ENCODE measurements around the gene PKD1.

The PKD1 gene

DNA sequence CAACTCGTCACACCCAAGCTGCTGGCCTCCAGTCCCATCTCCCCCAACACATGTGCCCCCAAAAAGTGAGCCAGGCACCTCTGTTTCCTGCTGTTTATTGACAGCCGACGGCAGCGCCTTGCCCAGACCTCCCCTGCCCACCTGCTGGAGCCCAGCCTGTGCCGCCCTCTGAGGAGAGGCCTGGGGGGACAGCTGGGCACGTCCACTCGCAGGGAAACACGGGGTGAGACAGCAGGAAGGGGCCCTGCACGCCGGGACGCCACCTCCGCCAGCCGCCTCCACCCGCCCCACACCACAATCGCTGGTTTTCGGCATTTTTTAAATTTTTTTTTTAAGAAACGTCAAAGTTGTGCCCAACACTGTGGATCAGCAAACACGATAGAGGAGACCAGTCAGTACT lies 41.4 kb upstream of the PKD1 start:
- H3K4me3 ChIP-seq (ENCODE audit: low read depth, low read length): no peak overlapping the region
- no peak for TF ChIP-seq POLR2A (IDR thresholded peaks at IDR 0.05; ENCODE audit: extremely low read depth, insufficient read length)
- TF ChIP-seq MYC (IDR thresholded peaks at IDR 0.05; ENCODE audit: low read depth, low read length): no peak
- TF ChIP-seq, protein P1, sequence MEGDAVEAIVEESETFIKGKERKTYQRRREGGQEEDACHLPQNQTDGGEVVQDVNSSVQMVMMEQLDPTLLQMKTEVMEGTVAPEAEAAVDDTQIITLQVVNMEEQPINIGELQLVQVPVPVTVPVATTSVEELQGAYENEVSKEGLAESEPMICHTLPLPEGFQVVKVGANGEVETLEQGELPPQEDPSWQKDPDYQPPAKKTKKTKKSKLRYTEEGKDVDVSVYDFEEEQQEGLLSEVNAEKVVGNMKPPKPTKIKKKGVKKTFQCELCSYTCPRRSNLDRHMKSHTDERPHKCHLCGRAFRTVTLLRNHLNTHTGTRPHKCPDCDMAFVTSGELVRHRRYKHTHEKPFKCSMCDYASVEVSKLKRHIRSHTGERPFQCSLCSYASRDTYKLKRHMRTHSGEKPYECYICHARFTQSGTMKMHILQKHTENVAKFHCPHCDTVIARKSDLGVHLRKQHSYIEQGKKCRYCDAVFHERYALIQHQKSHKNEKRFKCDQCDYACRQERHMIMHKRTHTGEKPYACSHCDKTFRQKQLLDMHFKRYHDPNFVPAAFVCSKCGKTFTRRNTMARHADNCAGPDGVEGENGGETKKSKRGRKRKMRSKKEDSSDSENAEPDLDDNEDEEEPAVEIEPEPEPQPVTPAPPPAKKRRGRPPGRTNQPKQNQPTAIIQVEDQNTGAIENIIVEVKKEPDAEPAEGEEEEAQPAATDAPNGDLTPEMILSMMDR (IDR thresholded peaks at IDR 0.05; ENCODE audit: low read depth, low read length): no peak
- TF ChIP-seq, protein P2, sequence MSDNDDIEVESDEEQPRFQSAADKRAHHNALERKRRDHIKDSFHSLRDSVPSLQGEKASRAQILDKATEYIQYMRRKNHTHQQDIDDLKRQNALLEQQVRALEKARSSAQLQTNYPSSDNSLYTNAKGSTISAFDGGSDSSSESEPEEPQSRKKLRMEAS (IDR thresholded peaks at IDR 0.05; ENCODE audit: low read depth, low read length): no peak
- DNase-seq (ENCODE audit: low read depth): no peak

DNA sequence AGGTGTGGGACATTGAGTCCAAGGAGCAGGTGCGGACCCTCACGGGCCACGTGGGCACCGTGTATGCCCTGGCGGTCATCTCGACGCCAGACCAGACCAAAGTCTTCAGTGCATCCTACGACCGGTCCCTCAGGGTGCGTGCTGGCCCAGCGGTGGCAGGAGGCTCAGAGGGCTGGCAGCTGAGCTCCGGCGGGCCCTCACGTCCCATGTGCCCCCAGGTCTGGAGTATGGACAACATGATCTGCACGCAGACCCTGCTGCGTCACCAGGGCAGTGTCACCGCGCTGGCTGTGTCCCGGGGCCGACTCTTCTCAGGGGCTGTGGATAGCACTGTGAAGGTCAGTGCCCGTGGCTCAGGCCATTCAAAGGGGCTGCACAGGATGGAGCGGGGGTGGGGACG lies 40.3 kb upstream of the PKD1 start:
- H3K4me3 ChIP-seq (ENCODE audit: low read depth, low read length): no peak overlapping the region
- TF ChIP-seq, protein P1 (IDR thresholded peaks at IDR 0.05; ENCODE audit: low read depth, low read length): no peak
- no peak for TF ChIP-seq MYC (IDR thresholded peaks at IDR 0.05; ENCODE audit: low read depth, low read length)
- TF ChIP-seq, protein P2 (IDR thresholded peaks at IDR 0.05; ENCODE audit: low read depth, low read length): no peak
- TF ChIP-seq POLR2A (IDR thresholded peaks at IDR 0.05; ENCODE audit: extremely low read depth, insufficient read length): no peak
- DNase-seq (ENCODE audit: low read depth): no peak

DNA sequence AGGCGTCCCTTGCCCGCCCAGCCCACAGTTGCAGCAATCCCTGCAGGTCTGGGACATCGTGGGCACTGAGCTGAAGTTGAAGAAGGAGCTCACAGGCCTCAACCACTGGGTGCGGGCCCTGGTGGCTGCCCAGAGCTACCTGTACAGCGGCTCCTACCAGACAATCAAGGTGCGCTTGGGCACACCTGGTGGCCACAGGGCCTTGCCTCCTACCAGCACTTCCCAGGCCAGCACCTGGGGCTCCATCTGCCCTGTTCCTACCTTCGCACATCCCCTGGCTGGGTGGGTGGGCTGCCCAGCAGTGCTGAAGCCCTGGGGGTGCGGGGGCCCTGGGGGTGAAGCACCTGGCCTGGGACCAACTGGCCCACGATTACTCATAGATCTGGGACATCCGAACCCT lies 39.8 kb upstream of the PKD1 start:
- no peak for TF ChIP-seq MYC (IDR thresholded peaks at IDR 0.05; ENCODE audit: low read depth, low read length)
- no peak for TF ChIP-seq POLR2A (IDR thresholded peaks at IDR 0.05; ENCODE audit: extremely low read depth, insufficient read length)
- TF ChIP-seq, protein P1 (IDR thresholded peaks at IDR 0.05; ENCODE audit: low read depth, low read length): no peak
- TF ChIP-seq, protein P2 (IDR thresholded peaks at IDR 0.05; ENCODE audit: low read depth, low read length): no peak
- DNase-seq (ENCODE audit: low read depth): no peak
- no peak overlapping the region for H3K4me3 ChIP-seq (ENCODE audit: low read depth, low read length)

DNA sequence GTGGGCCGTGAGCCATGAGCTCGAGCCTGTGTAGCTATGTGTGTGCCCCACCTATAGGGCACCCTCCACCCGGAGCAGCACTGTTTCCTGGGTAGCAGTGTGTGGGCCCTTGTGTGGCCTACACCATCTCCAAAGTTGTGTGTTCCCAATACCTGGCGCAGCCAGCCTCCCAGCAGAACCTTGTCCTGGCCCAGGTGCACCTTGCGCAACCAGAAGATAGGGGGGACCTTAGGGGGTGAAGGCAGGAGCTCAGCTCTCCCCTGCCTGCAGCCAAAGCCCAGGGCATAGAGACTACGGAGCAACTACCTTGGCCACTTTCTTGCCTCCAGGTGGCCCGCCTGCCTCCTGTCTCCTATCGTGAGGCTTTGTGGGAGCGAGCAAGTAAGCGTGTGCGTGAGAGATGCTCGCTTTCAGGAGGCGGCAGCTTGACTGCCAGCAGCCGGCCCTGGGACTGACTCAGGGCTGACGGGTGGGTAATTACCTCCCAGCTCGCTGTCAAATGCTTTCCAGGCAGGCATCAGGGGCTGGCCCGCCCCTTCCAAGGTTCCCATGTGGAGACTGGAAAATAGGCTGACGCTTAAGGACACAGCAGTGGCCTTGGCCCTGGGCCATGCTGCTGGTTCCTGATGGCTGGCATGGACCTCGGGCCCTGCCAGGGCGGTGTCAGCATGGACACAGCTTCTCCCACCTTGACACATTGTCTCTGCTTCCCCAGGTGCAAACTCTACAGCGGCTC lies 38.9 kb upstream of the PKD1 start:
- no peak overlapping the region for H3K4me3 ChIP-seq (ENCODE audit: low read depth, low read length)
- DNase-seq (ENCODE audit: low read depth): no peak
- TF ChIP-seq, protein P1 (IDR thresholded peaks at IDR 0.05; ENCODE audit: low read depth, low read length): no peak
- TF ChIP-seq POLR2A (IDR thresholded peaks at IDR 0.05; ENCODE audit: extremely low read depth, insufficient read length) (no peak), MYC (IDR thresholded peaks at IDR 0.05; ENCODE audit: low read depth, low read length) (no peak)

DNA sequence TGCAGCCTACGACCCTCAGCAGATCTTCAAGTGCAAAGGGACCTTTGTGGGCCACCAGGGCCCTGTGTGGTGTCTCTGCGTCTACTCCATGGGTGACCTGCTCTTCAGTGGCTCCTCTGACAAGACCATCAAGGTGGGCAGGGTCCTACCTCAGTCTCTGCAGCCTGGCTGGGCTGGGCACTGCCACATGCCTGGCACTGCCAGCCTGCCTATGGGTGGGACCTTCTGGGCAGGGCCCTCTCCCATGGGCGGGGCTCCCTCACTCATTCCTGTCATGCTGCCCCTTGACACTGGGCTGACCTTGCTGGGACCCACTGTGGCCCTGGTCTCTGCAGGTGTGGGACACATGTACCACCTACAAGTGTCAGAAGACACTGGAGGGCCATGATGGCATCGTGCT lies 38.2 kb upstream of the PKD1 start:
- DNase-seq (ENCODE audit: low read depth): no peak
- TF ChIP-seq POLR2A (IDR thresholded peaks at IDR 0.05; ENCODE audit: extremely low read depth, insufficient read length) (no peak), MYC (IDR thresholded peaks at IDR 0.05; ENCODE audit: low read depth, low read length) (no peak)
- TF ChIP-seq, protein P2 (IDR thresholded peaks at IDR 0.05; ENCODE audit: low read depth, low read length): no peak
- TF ChIP-seq, protein P1 (IDR thresholded peaks at IDR 0.05; ENCODE audit: low read depth, low read length): no peak
- no peak overlapping the region for H3K4me3 ChIP-seq (ENCODE audit: low read depth, low read length)

All from NB4 (cell line).